Natural killer cell treated with Interleukin-12 subunit alpha and Interleukin-12 subunit beta and Interleukin-15 and Interleukin-18, amount 100 ng/mL, for 72 hours (primary cell): Measurements from ENCODE around the gene COL25A1. TPM values are rescaled to one million over a fixed set of nuclear protein-coding genes. Genes with fewer than 3 reads are reported as not detected.
A peak's percentile ranks its signal among the peaks of the same experiment; 100 is the strongest.

Experiments
- ATAC-seq, 2 donors: fragments of 150-1000 bp; cut with Tn5 transposase in 1 of 2; sonication (Bioruptor Pico), chemical (Tn5 transposase) in 1 of 2; 2 replicates each; pipeline ENCODE4 v1.10.0; 2021
- DNase-seq: peaks from one replicate; pipeline ENCODE4 v3.0.0; 2022; ENCODE audit warnings: low spot score
- H3K27ac Mint-ChIP-seq, 2 donors: 1 replicate in 1 of 2; 2 replicates in 1 of 2; pipeline ENCODE4 v1.8.0; 2022; ENCODE audit warnings: mixed read lengths in 2 of 2, mild to moderate bottlenecking in 1 of 2, moderate library complexity in 1 of 2
- H3K27me3 Mint-ChIP-seq, 2 donors: 1 replicate in 1 of 2; 2 replicates in 1 of 2; pipeline ENCODE4 v1.8.0; 2022; ENCODE audit warnings: mixed read lengths in 2 of 2
- H3K36me3 Mint-ChIP-seq: one replicate; pipeline ENCODE4 v1.8.0; 2022; ENCODE audit warnings: mixed read lengths
- H3K4me1 Mint-ChIP-seq, 2 donors: 1 replicate in 1 of 2; 2 replicates in 1 of 2; pipeline ENCODE4 v1.8.0; 2022; ENCODE audit warnings: low read depth in 2 of 2, mixed read lengths in 2 of 2, mild to moderate bottlenecking in 1 of 2
- H3K4me3 Mint-ChIP-seq: one replicate; pipeline ENCODE4 v1.8.0; 2022; ENCODE audit warnings: mixed read lengths
- H3K9me3 Mint-ChIP-seq: 2 replicates; pipeline ENCODE4 v1.8.0; 2022; ENCODE audit warnings: mixed read lengths
- total RNA-seq, 2 donors: library from RNA; stranded (reverse); gene quantifications; one replicate each; pipeline ENCODE4 v1.2.3, GENCODE V29; 2022

Gene COL25A1
- total RNA-seq, 2 donors from 2014 or later: not detected

DNA sequence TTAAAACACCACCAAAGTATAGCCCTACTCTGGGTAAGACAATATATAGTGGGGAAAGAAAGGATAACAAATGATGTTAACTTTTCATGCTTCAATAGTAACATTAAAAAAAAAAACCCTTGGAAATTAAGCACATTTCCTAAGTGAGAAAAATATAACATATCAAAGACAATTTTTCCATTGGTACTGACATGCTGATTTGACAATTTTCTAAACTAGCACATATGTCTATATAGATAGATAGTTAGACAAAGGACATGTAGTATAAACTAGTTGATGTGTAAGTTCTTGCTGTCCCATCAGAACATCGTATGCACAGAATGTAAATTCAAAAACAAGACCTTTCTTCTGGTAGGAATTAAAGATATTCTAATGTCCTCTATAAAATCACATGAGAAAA is 492.4 kb downstream of the COL25A1 start:
- no peak for ATAC-seq
- Mint-ChIP-seq H3K9me3 (no peaks in the 10 kb centered on the region), H3K4me3 (no peak overlapping the region), H3K27me3 (peaks cover 14 to 24% of the 10 kb centered on the region in 2 donors), H3K4me1 (no peaks in the 10 kb centered on the region), H3K36me3 (no peaks in the 10 kb centered on the region), H3K27ac (no peak overlapping the region)
- DNase-seq: no peak

DNA sequence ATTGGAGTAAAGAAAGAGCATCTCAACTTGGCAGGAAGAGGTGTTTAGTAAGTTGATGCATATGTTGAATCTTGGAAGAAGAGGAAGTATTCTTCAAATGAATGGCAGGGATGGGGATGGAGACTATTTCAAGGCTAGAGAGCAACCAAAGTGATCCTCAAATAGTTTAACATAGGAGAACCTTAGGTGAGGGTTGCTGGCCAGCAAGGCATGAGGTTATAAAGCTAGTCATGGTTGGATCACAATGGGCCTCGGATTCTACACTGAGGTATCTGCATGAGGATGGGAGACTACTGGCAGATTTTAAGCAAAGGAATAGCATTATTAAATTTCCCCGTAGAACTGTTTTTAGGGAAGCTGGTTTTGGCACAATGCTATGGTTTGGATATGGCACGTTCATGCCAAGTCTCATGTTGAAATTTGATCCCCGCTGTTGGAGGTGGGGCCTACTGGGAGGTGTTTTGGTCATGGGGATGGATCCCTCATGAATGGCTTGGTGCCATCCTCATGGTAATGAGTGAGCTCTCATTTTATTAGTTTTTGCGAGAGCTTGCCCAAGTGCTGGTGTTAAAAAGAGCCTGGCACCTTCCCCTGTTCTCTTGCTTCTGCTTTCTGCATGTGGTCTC is 497.7 kb downstream of the COL25A1 start:
- no peaks in the 10 kb centered on the region for H3K4me1 Mint-ChIP-seq
- no peak overlapping the region for H3K4me3 Mint-ChIP-seq
- H3K36me3 Mint-ChIP-seq: no peaks in the 10 kb centered on the region
- no peak for ATAC-seq
- peaks cover 10 to 11% of the 10 kb centered on the region in 2 donors for H3K27me3 Mint-ChIP-seq
- DNase-seq: no peak
- H3K27ac Mint-ChIP-seq: no peak overlapping the region
- H3K9me3 Mint-ChIP-seq: no peaks in the 10 kb centered on the region

DNA sequence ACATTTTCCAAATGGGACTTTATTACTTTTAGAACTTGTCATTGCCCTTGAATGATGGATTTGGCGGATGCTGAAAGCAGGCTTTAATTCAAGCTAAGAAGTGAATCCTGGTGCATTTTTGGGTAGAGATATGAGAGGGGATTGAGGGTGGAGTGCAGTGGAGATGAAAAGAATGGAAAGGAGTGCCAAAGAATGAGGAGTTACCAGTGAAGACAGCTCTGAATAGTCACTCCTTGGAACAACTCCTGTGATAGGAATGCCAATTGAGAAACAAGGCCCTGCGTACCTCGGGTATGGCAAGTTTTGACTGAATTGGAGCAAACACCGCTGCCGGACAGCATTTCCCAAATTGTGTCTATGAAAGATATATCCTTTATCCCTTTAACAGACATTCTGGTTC is 503.2 kb downstream of the COL25A1 start:
- no peaks in the 10 kb centered on the region for H3K9me3 Mint-ChIP-seq
- ATAC-seq (no peak), DNase-seq (no peak)
- peaks cover 0 to 9% of the 10 kb centered on the region in 2 donors for H3K27me3 Mint-ChIP-seq
- no peaks in the 10 kb centered on the region for H3K4me1 Mint-ChIP-seq
- no peak overlapping the region for H3K4me3 Mint-ChIP-seq
- no peaks in the 10 kb centered on the region for H3K36me3 Mint-ChIP-seq
- no peak overlapping the region for H3K27ac Mint-ChIP-seq

DNA sequence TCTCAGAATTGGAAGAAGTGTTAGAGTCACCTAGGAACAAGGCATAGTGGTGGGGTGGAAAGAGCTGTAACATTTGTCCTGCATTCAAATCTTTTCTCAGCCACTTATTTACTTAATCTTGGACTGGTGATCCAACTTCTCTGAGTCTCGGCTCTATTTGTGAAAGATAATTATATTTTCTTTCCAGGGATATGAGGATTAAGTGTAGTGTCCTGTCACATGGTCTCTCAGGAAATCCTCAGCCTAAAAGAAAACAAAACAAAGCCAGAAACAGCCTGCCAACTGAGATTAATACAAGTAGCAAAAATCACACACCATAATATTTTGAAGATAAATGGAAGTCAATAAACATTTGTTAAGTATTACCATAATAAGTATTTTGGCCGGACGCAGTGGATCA is 506.3 kb downstream of the COL25A1 start:
- no peak for DNase-seq
- H3K9me3 Mint-ChIP-seq: no peaks in the 10 kb centered on the region
- H3K27ac Mint-ChIP-seq: no peak overlapping the region
- ATAC-seq: no peak
- H3K27me3 Mint-ChIP-seq: peaks cover 0 to 9% of the 10 kb centered on the region in 2 donors
- H3K36me3 Mint-ChIP-seq: no peaks in the 10 kb centered on the region
- H3K4me1 Mint-ChIP-seq: no peaks in the 10 kb centered on the region
- no peak overlapping the region for H3K4me3 Mint-ChIP-seq

DNA sequence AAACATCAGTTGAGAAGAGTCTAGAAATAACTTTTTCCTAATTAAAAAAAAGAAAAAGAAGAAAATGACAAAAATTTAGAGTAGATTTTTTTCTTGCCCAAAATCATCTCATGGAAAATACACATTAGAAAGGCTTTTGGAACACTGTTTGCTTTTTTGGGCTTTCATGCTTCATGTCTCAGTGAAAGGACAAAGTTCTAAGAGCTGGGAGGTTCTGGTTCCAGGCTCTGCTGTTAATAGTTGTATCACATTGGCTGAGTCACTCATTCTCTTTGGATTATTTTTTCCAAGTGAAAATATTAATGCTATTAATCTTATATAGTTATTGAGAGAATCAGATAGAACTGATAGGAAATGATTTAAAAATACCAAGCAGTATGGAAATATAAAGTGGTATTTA is 506.7 kb downstream of the COL25A1 start:
- H3K27me3 Mint-ChIP-seq: peaks cover 0 to 9% of the 10 kb centered on the region in 2 donors
- no peaks in the 10 kb centered on the region for H3K4me1 Mint-ChIP-seq
- ATAC-seq (no peak), DNase-seq (no peak)
- H3K9me3 Mint-ChIP-seq: no peaks in the 10 kb centered on the region
- H3K4me3 Mint-ChIP-seq: no peak overlapping the region
- no peaks in the 10 kb centered on the region for H3K36me3 Mint-ChIP-seq
- no peak overlapping the region for H3K27ac Mint-ChIP-seq

DNA sequence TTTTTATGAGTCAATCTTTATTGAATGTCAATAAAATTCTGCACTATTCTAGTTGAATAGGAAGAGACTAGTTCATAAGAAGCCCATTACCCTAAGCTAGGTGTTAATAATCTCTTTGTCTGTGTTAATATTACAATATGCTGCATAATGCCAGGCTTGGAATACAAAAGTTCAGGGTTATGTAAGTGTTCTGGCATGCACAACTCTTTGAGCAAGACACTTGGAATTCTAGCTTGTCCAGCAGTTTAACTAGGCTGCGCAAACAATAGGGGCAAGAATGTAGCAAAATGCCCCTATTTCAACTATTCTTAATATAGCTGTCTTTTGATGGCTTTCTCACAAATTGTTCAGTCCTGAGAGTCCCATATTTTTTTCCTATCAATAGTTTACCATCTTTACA is 508.3 kb downstream of the COL25A1 start:
- no peak for DNase-seq
- Mint-ChIP-seq H3K36me3 (no peaks in the 10 kb centered on the region), H3K4me1 (no peaks in the 10 kb centered on the region), H3K27me3 (peaks cover 0 to 10% of the 10 kb centered on the region in 2 donors), H3K27ac (no peak overlapping the region), H3K9me3 (no peaks in the 10 kb centered on the region), H3K4me3 (no peak overlapping the region)
- no peak for ATAC-seq

DNA sequence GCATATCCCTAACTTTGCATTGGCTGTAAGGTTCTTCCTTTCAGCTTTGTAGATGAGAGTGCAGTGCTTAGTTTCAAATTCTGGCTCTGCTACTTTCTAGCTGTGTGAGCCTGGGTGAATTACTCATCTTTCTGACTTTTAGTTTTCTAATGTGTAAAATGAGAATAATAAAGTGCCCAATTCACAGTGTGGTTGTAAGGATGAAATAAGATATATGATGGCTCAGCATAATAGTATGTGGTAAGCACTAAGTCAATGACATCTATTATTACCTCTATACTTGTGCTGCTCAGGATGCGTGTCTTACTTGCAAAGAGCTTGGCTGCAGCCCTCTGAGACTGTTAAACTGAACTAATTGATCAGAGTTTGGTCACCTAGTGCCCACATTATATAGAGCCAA is 509.0 kb downstream of the COL25A1 start:
- Mint-ChIP-seq H3K4me3 (no peak overlapping the region), H3K27me3 (peaks cover 0 to 7% of the 10 kb centered on the region in 2 donors), H3K27ac (no peak overlapping the region), H3K4me1 (no peaks in the 10 kb centered on the region), H3K9me3 (no peaks in the 10 kb centered on the region), H3K36me3 (no peaks in the 10 kb centered on the region)
- DNase-seq (no peak), ATAC-seq (no peak)

GRCh38 chr4:108788731-108789130 is 513.7 kb downstream of the COL25A1 start:
- Mint-ChIP-seq H3K27me3 (peaks cover 2 to 6% of the 10 kb centered on the region in 2 donors), H3K36me3 (no peaks in the 10 kb centered on the region), H3K4me1 (no peaks in the 10 kb centered on the region), H3K27ac (no peak overlapping the region), H3K4me3 (no peak overlapping the region), H3K9me3 (no peaks in the 10 kb centered on the region)
- DNase-seq: no peak
- no peak for ATAC-seq

DNA sequence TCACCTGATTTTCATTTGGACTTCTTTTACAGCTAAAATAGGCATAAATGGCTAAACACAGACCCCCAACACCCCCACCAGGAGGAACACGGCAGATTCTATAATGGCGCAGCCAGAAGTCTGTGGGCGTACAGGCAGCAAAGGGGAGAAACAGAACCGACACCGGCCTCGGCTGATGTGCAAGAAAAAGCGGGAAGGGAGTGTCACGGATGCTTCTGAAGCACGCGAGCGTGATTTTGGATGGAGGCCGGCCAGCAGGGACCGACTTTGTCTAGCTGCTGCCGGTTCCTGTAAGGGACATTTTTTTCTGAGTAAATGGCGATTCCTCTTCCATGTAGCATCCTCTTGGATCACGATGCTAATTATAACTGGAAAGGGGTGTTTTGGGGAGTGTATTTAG is 514.7 kb downstream of the COL25A1 start:
- H3K36me3 Mint-ChIP-seq: no peaks in the 10 kb centered on the region
- ATAC-seq: no peak
- no peak overlapping the region for H3K4me3 Mint-ChIP-seq
- peaks cover 2 to 6% of the 10 kb centered on the region in 2 donors for H3K27me3 Mint-ChIP-seq
- H3K27ac Mint-ChIP-seq: no peak overlapping the region
- no peaks in the 10 kb centered on the region for H3K4me1 Mint-ChIP-seq
- H3K9me3 Mint-ChIP-seq: no peaks in the 10 kb centered on the region
- no peak for DNase-seq

- Mint-ChIP-seq H3K4me3 (no peak overlapping the region), H3K27ac (no peak overlapping the region), H3K4me1 (no peaks in the 10 kb centered on the region), H3K27me3 (peaks cover 5 to 6% of the 10 kb centered on the region in 2 donors), H3K9me3 (no peaks in the 10 kb centered on the region), H3K36me3 (no peaks in the 10 kb centered on the region)
- no peak for DNase-seq
- ATAC-seq: peak in 1 of 2 donors; percentile 40
These were observed 515.4 kb downstream of the COL25A1 start for GRCh38 chr4:108787106-108787505.

DNA sequence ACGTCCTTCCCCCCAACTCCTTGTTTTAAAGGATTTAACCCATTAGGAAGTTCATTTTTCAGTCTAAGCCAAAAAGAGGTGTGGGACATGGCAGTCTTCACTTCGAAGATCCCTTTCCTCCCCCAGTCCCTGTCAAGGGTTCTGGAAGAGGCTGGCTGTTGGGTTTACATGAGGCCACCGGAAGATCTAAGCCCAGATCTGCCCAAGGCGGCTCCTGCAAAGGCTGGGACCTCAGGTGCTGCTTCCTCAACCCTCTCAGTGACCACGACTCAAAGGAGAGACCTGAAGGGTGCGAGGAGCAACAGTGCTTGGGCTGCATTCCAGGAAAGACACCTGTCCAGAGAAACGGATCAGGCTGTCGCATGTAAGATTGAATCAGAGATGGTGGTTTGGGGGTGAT is 516.1 kb downstream of the COL25A1 start:
- Mint-ChIP-seq H3K27ac (no peak overlapping the region), H3K36me3 (no peaks in the 10 kb centered on the region), H3K27me3 (peaks cover 5 to 6% of the 10 kb centered on the region in 2 donors), H3K9me3 (no peaks in the 10 kb centered on the region), H3K4me1 (no peaks in the 10 kb centered on the region), H3K4me3 (no peak overlapping the region)
- ATAC-seq (no peak), DNase-seq (no peak)

GRCh38 chr4:108783665-108784463 is 518.6 kb downstream of the COL25A1 start:
- H3K36me3 Mint-ChIP-seq: no peaks in the 10 kb centered on the region
- no peaks in the 10 kb centered on the region for H3K9me3 Mint-ChIP-seq
- H3K4me1 Mint-ChIP-seq: no peaks in the 10 kb centered on the region
- H3K4me3 Mint-ChIP-seq: no peak overlapping the region
- no peak overlapping the region for H3K27ac Mint-ChIP-seq
- no peak for DNase-seq
- ATAC-seq: no peak
- peaks cover 7 to 14% of the 10 kb centered on the region in 2 donors for H3K27me3 Mint-ChIP-seq

GRCh38 chr4:108779958-108780357 is 522.5 kb downstream of the COL25A1 start:
- no peak for ATAC-seq
- peaks cover 16 to 20% of the 10 kb centered on the region in 2 donors for H3K27me3 Mint-ChIP-seq
- no peaks in the 10 kb centered on the region for H3K4me1 Mint-ChIP-seq
- no peak overlapping the region for H3K27ac Mint-ChIP-seq
- no peak for DNase-seq
- H3K9me3 Mint-ChIP-seq: no peaks in the 10 kb centered on the region
- H3K36me3 Mint-ChIP-seq: no peaks in the 10 kb centered on the region
- no peak overlapping the region for H3K4me3 Mint-ChIP-seq

GRCh38 chr4:108777388-108777787 is 525.1 kb downstream of the COL25A1 start:
- no peak for ATAC-seq
- H3K4me1 Mint-ChIP-seq: no peaks in the 10 kb centered on the region
- H3K36me3 Mint-ChIP-seq: no peaks in the 10 kb centered on the region
- no peak for DNase-seq
- no peak overlapping the region for H3K27ac Mint-ChIP-seq
- no peak overlapping the region for H3K4me3 Mint-ChIP-seq
- H3K9me3 Mint-ChIP-seq: no peaks in the 10 kb centered on the region
- peaks cover 20 to 22% of the 10 kb centered on the region in 2 donors for H3K27me3 Mint-ChIP-seq
